Calu3 (cell line): ENCODE data around the gene DTWD1. TPM values are rescaled to one million over a fixed set of nuclear protein-coding genes. Genes with fewer than 3 reads are reported as not detected.

Source experiments
- BruUV-seq: library from RNA; stranded (reverse); fragments of 400-500 nt; replicated peaks from 2 replicates; lab custom pipeline; 2021; lab: Mats Ljungman, UMichigan
- CTCF ChIA-PET: fragments of 300-600 bp; sonication (Branson Sonifier 250); formaldehyde crosslinking; loops from one replicate; lab custom pipeline; 2022; ENCODE audit warnings: antibody characterized with exemption; lab: Charles Lee
- DNase-seq: peaks from one replicate; pipeline ENCODE4 v3.0.0; 2022
- H3K27ac Mint-ChIP-seq: one replicate; pipeline ENCODE4 v1.8.0; 2022; ENCODE audit warnings: mixed read lengths; ENCODE audit not compliant: unreplicated experiment
- H3K27me3 Mint-ChIP-seq: one replicate; pipeline ENCODE4 v1.8.0; 2022; ENCODE audit warnings: mixed read lengths; ENCODE audit not compliant: unreplicated experiment
- H3K36me3 Mint-ChIP-seq: one replicate; pipeline ENCODE4 v1.8.0; 2022; ENCODE audit warnings: mild to moderate bottlenecking, moderate library complexity, mixed read lengths; ENCODE audit not compliant: insufficient read depth, unreplicated experiment
- H3K4me1 Mint-ChIP-seq: one replicate; pipeline ENCODE4 v1.8.0; 2022; ENCODE audit warnings: mild to moderate bottlenecking, low read depth, mixed read lengths; ENCODE audit not compliant: unreplicated experiment
- H3K4me3 Mint-ChIP-seq: one replicate; pipeline ENCODE4 v1.8.0; 2022; ENCODE audit warnings: mild to moderate bottlenecking, low read depth, moderate library complexity, mixed read lengths; ENCODE audit not compliant: unreplicated experiment
- H3K9me3 Mint-ChIP-seq: one replicate; pipeline ENCODE4 v1.8.0; 2022; ENCODE audit warnings: low read depth, mixed read lengths; ENCODE audit not compliant: unreplicated experiment
- CTCF ChIP-seq: fragments of 200-600 bp; IDR thresholded peaks from one replicate; pipeline ENCODE4 v1.8.0; 2022; ENCODE audit warnings: antibody characterized with exemption; ENCODE audit not compliant: unreplicated experiment
- intact Hi-C: fragments of 100-400 bp; cut with micrococcal nuclease; formaldehyde crosslinking; loops from one replicate; pipeline ENCODE4 v1.10.0; 2022; ENCODE audit not compliant: unreplicated experiment
- total RNA-seq: library from RNA; stranded (reverse); gene quantifications from 2 replicates; pipeline ENCODE4 v1.2.3, GENCODE V29; 2022

DTWD1 gene
- total RNA-seq, 1 experiment from 2014 or later = 21.4 TPM

- DNase-seq = no peak
- Mint-ChIP-seq H3K9me3 (no peaks in the 10 kb centered on the region), H3K4me3 (no peak overlapping the region), H3K27me3 (no peaks in the 10 kb centered on the region), H3K4me1 (no peaks in the 10 kb centered on the region), H3K36me3 (no peaks in the 10 kb centered on the region), H3K27ac (no peak overlapping the region)
- CTCF ChIA-PET = no interaction called here
- BruUV-seq = no TSS peak
- intact Hi-C loops = no loop called here
- no peak for TF ChIP-seq CTCF
Measured at GRCh38 chr15:49645941-49646340, 25.1 kb downstream of the DTWD1 start.

DNA sequence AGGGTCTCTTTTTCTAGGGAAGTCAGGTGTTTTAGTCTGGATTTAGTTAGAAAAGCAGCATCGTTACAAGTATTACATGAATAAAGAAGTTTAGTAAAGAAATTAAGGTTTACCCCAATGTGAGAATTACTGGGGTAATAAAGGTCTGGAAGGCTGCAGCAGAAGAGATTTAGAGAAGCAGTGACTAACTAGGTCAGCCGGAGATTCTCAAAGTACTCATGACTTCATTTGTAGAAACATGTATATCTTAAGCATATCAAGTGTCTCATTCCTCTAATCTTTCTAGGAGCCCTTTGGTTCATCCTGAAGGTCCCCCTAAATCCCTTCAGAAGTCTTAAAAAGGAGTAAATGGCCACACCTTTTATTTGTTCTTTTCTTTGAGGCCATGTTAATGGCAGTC is 26.0 kb downstream of the DTWD1 start:
- no peaks in the 10 kb centered on the region for H3K27me3 Mint-ChIP-seq
- no TSS peak for BruUV-seq
- H3K4me3 Mint-ChIP-seq = no peak overlapping the region
- no peak for TF ChIP-seq CTCF
- H3K9me3 Mint-ChIP-seq = no peaks in the 10 kb centered on the region
- intact Hi-C loops = no loop called here
- no peak overlapping the region for H3K27ac Mint-ChIP-seq
- H3K4me1 Mint-ChIP-seq = no peaks in the 10 kb centered on the region
- CTCF ChIA-PET = interaction anchor here (0.6 kb wide), 1 partner anchor 443 kb away, joined by 4 read pairs; no protein-coding TSS in a partner anchor
- no peak for DNase-seq
- no peaks in the 10 kb centered on the region for H3K36me3 Mint-ChIP-seq

GRCh38 chr15:49649987-49650386 is 29.1 kb downstream of the DTWD1 start:
- Mint-ChIP-seq H3K27ac (no peak overlapping the region), H3K27me3 (no peaks in the 10 kb centered on the region), H3K36me3 (no peaks in the 10 kb centered on the region), H3K4me3 (no peak overlapping the region), H3K4me1 (no peaks in the 10 kb centered on the region), H3K9me3 (peaks cover 15% of the 10 kb centered on the region)
- no peak for DNase-seq
- no peak for TF ChIP-seq CTCF
- intact Hi-C loops = no loop called here
- CTCF ChIA-PET = no interaction called here
- BruUV-seq = no TSS peak

GRCh38 chr15:49650676-49651075 is 29.8 kb downstream of the DTWD1 start:
- no peak overlapping the region for H3K27ac Mint-ChIP-seq
- H3K27me3 Mint-ChIP-seq = no peaks in the 10 kb centered on the region
- BruUV-seq = no TSS peak
- TF ChIP-seq CTCF = no peak
- H3K9me3 Mint-ChIP-seq = peaks cover 15% of the 10 kb centered on the region
- CTCF ChIA-PET = no interaction called here
- no peaks in the 10 kb centered on the region for H3K4me1 Mint-ChIP-seq
- intact Hi-C loops = no loop called here
- no peaks in the 10 kb centered on the region for H3K36me3 Mint-ChIP-seq
- DNase-seq = no peak
- H3K4me3 Mint-ChIP-seq = no peak overlapping the region

- no peaks in the 10 kb centered on the region for H3K27me3 Mint-ChIP-seq
- intact Hi-C loops = no loop called here
- H3K4me1 Mint-ChIP-seq = no peaks in the 10 kb centered on the region
- no TSS peak for BruUV-seq
- no peaks in the 10 kb centered on the region for H3K36me3 Mint-ChIP-seq
- no peak overlapping the region for H3K4me3 Mint-ChIP-seq
- CTCF ChIA-PET = no interaction called here
- DNase-seq = no peak
- no peak overlapping the region for H3K27ac Mint-ChIP-seq
- no peak for TF ChIP-seq CTCF
- H3K9me3 Mint-ChIP-seq = peaks cover 15% of the 10 kb centered on the region
Measured at GRCh38 chr15:49652922-49653321, 32.1 kb downstream of the DTWD1 start.
